GM13977 (cell line): Measurements from ENCODE around the gene SMIM29.
"Not testable (repeated sequence)": the region's sequence is repeated elsewhere in the genome, so short reads cannot be mapped to it uniquely, and the experiment has no call there.

Experiments used
- DNase-seq: peaks from one replicate; pipeline ENCODE4 v3.0.0; 2012; ENCODE audit warnings: low spot score
- CTCF ChIP-seq: IDR thresholded peaks from 2 replicates; pipeline ENCODE4 v1.5.1; 2012; ENCODE audit warnings: mild to moderate bottlenecking, control low read depth; ENCODE audit not compliant: insufficient read depth; ENCODE audit errors: extremely low read depth, missing control alignments
- in situ Hi-C: fragments of 300-500 bp; cut with MboI; formaldehyde crosslinking; loops from one replicate; pipeline ENCODE4 v1.12.0; 2022; ENCODE audit warnings: low sequenced_read_pairs, low pct_unique_long_range_greater_than_20kb, mixed read lengths, inconsistent platforms; ENCODE audit not compliant: unreplicated experiment

Gene SMIM29

DNA sequence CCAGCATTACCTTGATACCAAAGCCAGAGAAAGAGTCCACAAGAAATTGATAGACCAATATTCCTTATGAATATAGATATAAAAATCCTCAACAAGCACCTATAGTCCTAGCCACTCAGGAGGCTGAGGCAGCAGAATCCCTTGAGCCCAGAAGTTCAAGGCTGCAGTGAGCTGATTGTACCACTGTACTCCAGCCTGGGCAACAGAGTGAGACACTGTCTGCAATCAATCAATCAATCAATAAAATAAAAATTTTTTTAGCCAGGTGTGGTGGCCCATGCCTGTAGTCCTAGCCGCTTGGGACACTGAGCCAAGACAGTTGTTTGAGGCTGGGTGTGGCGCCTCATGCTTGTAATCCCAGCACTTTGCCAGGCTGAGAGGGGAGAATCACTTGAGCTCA is 18.9 kb upstream of the SMIM29 start:
- in situ Hi-C loops = no loop called here
- no peak for TF ChIP-seq CTCF
- DNase-seq = no peak

DNA sequence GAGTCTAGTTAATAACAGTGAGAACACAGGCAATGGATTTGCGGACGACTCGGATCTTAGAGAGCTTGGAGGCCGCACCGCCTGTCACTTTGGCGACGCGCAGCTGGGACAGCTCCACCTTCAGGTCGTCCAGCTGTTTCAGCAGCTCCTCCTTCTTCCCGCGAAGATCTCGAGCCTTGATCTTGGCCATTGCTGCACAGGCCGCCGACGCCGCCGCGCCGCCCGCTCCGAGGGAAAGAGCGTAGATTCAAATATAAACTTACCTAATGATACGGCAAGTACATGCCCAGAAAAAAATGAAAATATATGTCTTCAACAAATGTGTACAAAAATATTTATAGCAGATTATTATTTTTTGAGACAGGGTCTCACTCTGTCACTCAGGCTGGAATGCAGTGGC is 14.7 kb upstream of the SMIM29 start:
- DNase-seq, in situ Hi-C loops: not testable (repeated sequence)

DNA sequence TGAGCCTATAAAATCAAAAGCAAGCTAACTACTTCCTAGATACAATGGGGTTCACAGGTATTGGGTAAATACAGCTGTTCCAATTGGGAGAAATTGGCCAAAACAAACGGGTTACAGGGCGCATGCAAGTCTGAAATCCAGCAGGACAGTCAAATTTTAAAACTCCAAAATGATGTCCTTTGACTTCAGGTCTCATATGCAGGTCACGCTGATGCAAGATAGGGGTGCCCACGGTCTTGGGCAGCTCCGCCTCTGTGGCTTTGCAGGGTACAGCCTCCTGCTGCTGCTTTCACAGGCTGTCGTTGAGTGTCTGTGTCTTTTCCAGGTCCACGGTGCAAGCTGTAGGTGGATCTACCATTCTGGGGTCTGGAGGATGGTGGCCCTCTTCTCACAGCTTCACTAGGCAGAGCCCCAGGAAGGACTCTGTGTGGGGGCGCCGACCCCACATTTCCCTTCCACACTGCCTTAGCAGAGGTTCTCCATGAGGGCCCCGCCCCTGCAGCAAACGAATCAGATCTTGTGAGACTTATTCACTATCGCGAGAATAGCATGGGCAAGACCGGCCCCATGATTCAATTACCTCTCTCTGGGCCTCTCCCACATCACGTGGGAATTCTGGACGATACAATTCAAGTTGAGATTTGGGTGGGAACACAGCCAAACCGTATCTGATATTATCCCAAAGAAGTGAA is 11.9 kb upstream of the SMIM29 start:
- TF ChIP-seq CTCF = no peak
- DNase-seq = no peak
- in situ Hi-C loops = no loop called here

DNA sequence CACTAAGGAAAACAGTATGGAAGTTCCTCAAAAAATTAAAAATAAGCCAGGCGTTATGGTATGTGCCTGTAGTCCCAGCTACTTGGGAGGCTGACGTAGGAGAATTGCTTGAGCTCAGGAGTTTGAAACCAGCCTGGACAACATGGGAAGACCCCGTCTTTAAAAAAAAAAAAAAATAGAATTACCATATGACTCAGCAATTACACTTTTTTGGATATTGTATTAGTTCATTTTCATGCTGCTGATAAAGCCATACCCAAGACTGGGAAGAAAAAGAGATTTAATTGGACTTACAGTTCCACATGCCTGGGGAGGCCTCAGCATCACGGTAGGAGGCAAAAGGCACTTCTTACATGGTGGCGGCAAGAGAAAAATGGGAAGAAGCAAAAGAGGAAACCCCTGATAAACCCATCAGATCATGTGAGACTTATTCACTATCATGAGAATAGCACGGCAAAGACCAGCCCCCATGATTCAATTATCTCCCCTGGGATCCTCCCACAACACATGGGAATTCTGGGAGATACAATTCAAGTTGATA is 10.8 kb upstream of the SMIM29 start:
- no peak for TF ChIP-seq CTCF
- in situ Hi-C loops = loop anchor here (10.0 kb wide), 1 partner anchor 155 kb away; no protein-coding TSS in a partner anchor
- DNase-seq = no peak

DNA sequence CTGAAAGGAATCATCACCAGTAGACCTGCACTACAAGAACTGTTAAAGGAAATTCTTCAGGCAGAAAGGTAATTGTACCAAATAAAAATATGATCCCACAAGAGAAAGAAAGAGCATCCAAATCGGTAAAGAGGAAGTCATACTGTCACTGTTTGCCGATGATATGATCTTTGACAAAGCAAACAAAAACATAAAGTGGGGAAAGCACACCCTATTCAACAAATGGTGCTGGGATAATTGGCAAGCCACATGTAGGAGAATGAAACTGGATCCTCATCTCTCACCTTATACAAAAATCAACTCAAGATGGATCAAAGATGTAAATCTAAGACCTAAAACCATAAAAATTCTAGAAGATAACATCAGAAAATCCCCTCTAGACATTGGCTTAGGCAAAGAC is 3.6 kb upstream of the SMIM29 start:
- in situ Hi-C loops = loop anchor here (10.0 kb wide), 1 partner anchor 162 kb away; no protein-coding TSS in a partner anchor
- not testable (repeated sequence) for DNase-seq

DNA sequence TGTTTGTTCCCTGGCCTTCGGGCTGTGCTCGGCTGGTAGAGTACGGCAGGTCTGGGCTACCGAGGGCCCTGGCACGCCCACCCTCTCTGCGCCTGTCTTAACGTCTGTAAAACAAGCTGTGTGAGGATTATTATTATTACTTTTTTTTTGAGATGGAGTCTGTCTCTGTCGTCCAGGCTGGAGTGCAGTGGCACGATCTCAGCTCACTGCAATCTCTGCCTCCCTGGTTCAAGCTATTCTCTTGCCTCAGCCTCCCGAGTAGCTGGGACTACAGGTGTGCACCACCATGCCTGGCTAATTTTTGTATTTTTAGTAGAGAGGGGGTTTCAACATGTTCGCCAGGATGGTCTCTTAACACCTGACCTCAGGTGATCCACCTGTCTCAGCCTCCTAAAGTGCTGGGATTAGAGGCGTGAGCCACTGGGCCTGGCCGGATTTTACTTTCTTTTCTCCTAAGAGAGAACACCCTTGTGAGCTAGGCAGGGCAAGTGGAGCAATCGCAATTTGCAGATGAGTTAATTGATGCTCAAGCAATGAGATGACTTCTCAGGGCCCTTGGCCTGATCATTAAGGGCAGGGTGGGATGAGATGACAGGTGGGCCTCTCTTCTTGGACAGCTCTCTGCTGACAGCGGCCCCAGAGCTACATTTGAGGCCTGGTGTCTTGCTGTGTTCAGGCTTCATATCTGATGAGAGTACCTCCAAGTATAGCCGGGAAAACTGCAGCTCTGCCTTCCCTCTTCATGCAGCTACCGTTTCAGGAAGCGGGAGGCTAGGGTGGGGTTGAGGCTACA is 859 bp upstream of the SMIM29 start:
- in situ Hi-C loops = loop anchor here (10.0 to 25.0 kb wide), 2 partner anchors 165 to 363 kb away; no protein-coding TSS in a partner anchor
- no peak for DNase-seq
- no peak for TF ChIP-seq CTCF

DNA sequence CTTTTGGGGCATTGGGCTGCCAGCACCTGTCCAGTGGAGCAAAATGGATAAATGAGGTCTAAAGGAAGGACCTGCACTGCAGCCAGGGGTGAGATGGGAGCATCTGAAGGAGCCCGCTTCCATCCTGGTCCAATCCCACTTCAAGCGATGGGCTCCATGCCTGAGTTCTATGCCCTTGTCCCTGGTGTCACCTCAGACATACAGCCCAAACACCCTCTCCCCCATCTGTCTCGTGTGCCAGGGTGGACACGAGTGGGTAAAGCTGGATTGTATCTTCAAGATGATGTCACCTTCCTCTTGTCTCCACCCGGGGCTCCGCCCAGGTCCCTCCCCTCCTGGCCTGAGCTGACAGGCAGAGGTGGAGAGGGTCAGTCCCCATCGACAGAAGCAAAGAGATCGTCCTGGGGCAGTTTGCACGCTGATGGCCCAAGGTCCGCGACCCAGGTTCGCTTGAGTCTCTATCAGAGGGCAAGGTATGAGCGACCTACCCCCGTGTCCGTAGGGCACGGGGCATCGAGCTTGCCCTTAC is 544 bp downstream of the SMIM29 start:
- in situ Hi-C loops = loop anchor here (25.0 kb wide), 1 partner anchor 364 kb away; no protein-coding TSS in a partner anchor
- peak; percentile 67 for DNase-seq
- no peak for TF ChIP-seq CTCF
